ENCODE measurements around the gene ABCA4. TPM values are rescaled to one million over a fixed set of nuclear protein-coding genes. Genes with fewer than 3 reads are reported as not detected.

The ABCA4 gene
- total RNA-seq, 4 donors from 2014 or later = 0.19 to 1.7 (median 0.45) TPM

DNA sequence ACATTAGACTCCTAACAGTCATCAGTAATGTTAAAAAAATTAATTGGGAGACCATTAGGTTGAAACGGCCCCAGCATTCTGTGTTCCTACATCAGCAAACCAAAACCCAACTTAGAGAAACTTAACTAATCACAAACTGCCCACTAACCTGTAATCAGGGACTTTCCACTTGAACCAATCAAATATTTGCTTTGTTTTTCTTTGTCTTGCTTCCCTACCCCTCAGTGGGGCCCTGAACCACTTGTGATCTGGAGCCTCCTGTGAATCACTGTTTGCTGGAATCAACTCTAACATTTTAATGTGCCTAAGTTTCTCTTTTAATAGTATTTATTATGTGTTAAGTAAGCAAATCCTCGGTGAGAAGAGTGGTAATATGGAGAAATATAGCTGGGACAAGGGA is 64.0 kb downstream of the ABCA4 start:
- no peak for DNase-seq (ENCODE audit: extremely low spot score)
- Histone ChIP-seq H3K27ac (replicated peaks in 1 of 4) (no peak overlapping the region), H3K4me3 (no peak overlapping the region), H3K9me3 (no peaks in the 10 kb centered on the region), H3K27me3 (no peaks in the 10 kb centered on the region), H3K4me1 (peaks cover 8 to 24% (median 10%) of the 10 kb centered on the region in 4 donors), H3K36me3 (no peaks in the 10 kb centered on the region)
- 89% methylated on average over 2 of the region's 2 CpGs for WGBS
- no peak for TF ChIP-seq POLR2A (IDR thresholded peaks at IDR 0.05; ENCODE audit: low read depth)
- no peak for TF ChIP-seq POLR2AphosphoS5 (IDR thresholded peaks at IDR 0.05)
- TF ChIP-seq EP300 (IDR thresholded peaks at IDR 0.05) = no peak
- TF ChIP-seq, protein P1, sequence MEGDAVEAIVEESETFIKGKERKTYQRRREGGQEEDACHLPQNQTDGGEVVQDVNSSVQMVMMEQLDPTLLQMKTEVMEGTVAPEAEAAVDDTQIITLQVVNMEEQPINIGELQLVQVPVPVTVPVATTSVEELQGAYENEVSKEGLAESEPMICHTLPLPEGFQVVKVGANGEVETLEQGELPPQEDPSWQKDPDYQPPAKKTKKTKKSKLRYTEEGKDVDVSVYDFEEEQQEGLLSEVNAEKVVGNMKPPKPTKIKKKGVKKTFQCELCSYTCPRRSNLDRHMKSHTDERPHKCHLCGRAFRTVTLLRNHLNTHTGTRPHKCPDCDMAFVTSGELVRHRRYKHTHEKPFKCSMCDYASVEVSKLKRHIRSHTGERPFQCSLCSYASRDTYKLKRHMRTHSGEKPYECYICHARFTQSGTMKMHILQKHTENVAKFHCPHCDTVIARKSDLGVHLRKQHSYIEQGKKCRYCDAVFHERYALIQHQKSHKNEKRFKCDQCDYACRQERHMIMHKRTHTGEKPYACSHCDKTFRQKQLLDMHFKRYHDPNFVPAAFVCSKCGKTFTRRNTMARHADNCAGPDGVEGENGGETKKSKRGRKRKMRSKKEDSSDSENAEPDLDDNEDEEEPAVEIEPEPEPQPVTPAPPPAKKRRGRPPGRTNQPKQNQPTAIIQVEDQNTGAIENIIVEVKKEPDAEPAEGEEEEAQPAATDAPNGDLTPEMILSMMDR (IDR thresholded peaks at IDR 0.05) = no peak
- intact Hi-C loops (cut with DNase I) = loop anchor here (10.0 kb wide), 1 partner anchor 408 kb away; no protein-coding TSS in a partner anchor

- Histone ChIP-seq H3K27me3 (no peaks in the 10 kb centered on the region), H3K9me3 (no peaks in the 10 kb centered on the region), H3K4me3 (no peak overlapping the region), H3K27ac (replicated peaks in 1 of 4) (no peak overlapping the region), H3K4me1 (peaks cover under 1 to 15% (median 2%) of the 10 kb centered on the region in 4 donors), H3K36me3 (no peaks in the 10 kb centered on the region)
- DNase-seq (ENCODE audit: extremely low spot score) = no peak
- WGBS = 90% methylated on average over 5 of the region's 6 CpGs
- TF ChIP-seq POLR2AphosphoS5 (IDR thresholded peaks at IDR 0.05) = no peak
- TF ChIP-seq, protein P1 (IDR thresholded peaks at IDR 0.05) = no peak
- TF ChIP-seq POLR2A (IDR thresholded peaks at IDR 0.05; ENCODE audit: low read depth) = no peak
- TF ChIP-seq EP300 (IDR thresholded peaks at IDR 0.05) = no peak
- intact Hi-C loops (cut with DNase I) = loop anchor here (10.0 kb wide), 1 partner anchor 409 kb away; no protein-coding TSS in a partner anchor
Measured at GRCh38 chr1:94056171-94056570, 64.8 kb downstream of the ABCA4 start.

DNA sequence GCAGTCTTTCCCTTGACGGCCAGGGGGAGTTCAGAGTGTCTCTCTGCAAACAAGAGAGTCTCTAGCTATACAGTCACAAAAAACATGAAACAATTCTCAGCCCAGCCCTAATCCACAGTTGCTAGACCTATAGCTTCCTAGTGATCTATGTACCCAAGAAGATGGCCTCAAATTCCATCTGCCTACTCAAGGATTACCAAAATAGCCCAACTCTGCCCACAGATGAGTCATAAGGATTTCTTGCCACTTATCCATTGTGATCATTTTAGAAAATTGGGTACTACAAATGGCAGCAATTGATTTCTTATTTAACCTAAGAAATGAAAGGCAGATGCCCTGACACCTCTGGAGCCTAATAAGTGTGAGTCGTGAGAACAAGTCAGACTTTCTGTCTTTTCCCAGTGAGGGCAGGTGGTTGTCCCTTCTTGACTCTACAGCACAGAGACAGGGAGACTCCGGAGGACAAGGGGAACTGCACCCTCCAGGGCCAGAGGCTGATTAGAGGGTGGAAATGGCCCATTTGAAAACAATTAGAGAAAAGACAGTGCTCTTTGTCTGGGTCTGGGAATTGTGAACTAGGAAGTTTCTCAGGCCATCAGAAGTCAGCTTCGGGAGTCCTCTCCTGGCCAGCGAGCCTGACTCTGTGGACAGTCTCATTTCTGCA is 65.4 kb downstream of the ABCA4 start:
- H3K4me3 ChIP-seq = no peak overlapping the region
- 94% methylated on average over 5 of the region's 5 CpGs for WGBS
- no peaks in the 10 kb centered on the region for H3K36me3 ChIP-seq
- DNase-seq (ENCODE audit: extremely low spot score) = no peak
- TF ChIP-seq POLR2AphosphoS5 (IDR thresholded peaks at IDR 0.05) = no peak
- TF ChIP-seq, protein P1 (IDR thresholded peaks at IDR 0.05) = no peak
- no peak for TF ChIP-seq EP300 (IDR thresholded peaks at IDR 0.05)
- TF ChIP-seq POLR2A (IDR thresholded peaks at IDR 0.05; ENCODE audit: low read depth) = no peak
- H3K9me3 ChIP-seq = no peaks in the 10 kb centered on the region
- no peak overlapping the region for H3K27ac ChIP-seq (replicated peaks in 1 of 4)
- H3K27me3 ChIP-seq = no peaks in the 10 kb centered on the region
- peaks cover 0 to 15% (median 0%) of the 10 kb centered on the region in 4 donors for H3K4me1 ChIP-seq
- intact Hi-C loops (cut with DNase I) = loop anchor here (10.0 kb wide), 1 partner anchor 409 kb away; no protein-coding TSS in a partner anchor

GRCh38 chr1:94050675-94051074 is 70.3 kb downstream of the ABCA4 start:
- Histone ChIP-seq H3K4me1 (peaks cover 4 to 32% (median 14%) of the 10 kb centered on the region in 4 donors), H3K36me3 (no peaks in the 10 kb centered on the region), H3K9me3 (no peaks in the 10 kb centered on the region), H3K4me3 (no peak overlapping the region), H3K27ac (replicated peaks in 1 of 4) (no peak overlapping the region), H3K27me3 (no peaks in the 10 kb centered on the region)
- DNase-seq (ENCODE audit: extremely low spot score) = no peak
- intact Hi-C loops (cut with DNase I) = loop anchor here (10.0 kb wide), 1 partner anchor 414 kb away; no protein-coding TSS in a partner anchor
- 95% methylated on average over 1 of the region's 1 CpG for WGBS
- TF ChIP-seq POLR2AphosphoS5 (IDR thresholded peaks at IDR 0.05) = no peak
- no peak for TF ChIP-seq POLR2A (IDR thresholded peaks at IDR 0.05; ENCODE audit: low read depth)
- TF ChIP-seq, protein P1 (IDR thresholded peaks at IDR 0.05) = no peak
- no peak for TF ChIP-seq EP300 (IDR thresholded peaks at IDR 0.05)

Measured in esophagus muscularis mucosa (tissue), 4 donors.